Epithelial cell of proximal tubule (primary cell): ENCODE measurements around the gene GTF2F2. TPM values are rescaled to one million over a fixed set of nuclear protein-coding genes. Genes with fewer than 3 reads are reported as not detected.

Experiments used
- DNase-seq: peaks from one replicate; pipeline ENCODE4 v3.0.0-alpha.2; 2011; ENCODE audit warnings: low read depth
- H3K4me3 ChIP-seq: 2 replicates; pipeline ENCODE4 v1.5.1; 2011; ENCODE audit warnings: low read depth, mild to moderate bottlenecking, low read length
- total RNA-seq: library from RNA; depleted of rRNA; stranded (reverse); fragments of >200 nt; gene quantifications from 2 replicates; pipeline ENCODE4 v1.2.3, GENCODE V29; 2015
- TF ChIP-seq, protein P1 (sequence below): conservative IDR thresholded peaks from 2 replicates; pipeline ENCODE4 v1.5.1; 2012; ENCODE audit warnings: low read depth, mild to moderate bottlenecking, low read length

Gene GTF2F2
- total RNA-seq, 1 donor from 2014 or later = 47.9 TPM

GRCh38 chr13:45231305-45231704 is 111.0 kb downstream of the GTF2F2 start:
- no peak for DNase-seq
- TF ChIP-seq, protein P1, sequence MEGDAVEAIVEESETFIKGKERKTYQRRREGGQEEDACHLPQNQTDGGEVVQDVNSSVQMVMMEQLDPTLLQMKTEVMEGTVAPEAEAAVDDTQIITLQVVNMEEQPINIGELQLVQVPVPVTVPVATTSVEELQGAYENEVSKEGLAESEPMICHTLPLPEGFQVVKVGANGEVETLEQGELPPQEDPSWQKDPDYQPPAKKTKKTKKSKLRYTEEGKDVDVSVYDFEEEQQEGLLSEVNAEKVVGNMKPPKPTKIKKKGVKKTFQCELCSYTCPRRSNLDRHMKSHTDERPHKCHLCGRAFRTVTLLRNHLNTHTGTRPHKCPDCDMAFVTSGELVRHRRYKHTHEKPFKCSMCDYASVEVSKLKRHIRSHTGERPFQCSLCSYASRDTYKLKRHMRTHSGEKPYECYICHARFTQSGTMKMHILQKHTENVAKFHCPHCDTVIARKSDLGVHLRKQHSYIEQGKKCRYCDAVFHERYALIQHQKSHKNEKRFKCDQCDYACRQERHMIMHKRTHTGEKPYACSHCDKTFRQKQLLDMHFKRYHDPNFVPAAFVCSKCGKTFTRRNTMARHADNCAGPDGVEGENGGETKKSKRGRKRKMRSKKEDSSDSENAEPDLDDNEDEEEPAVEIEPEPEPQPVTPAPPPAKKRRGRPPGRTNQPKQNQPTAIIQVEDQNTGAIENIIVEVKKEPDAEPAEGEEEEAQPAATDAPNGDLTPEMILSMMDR = no peak
- no peak overlapping the region for H3K4me3 ChIP-seq

GRCh38 chr13:45231722-45232121 is 111.4 kb downstream of the GTF2F2 start:
- no peak for DNase-seq
- TF ChIP-seq, protein P1 = no peak
- no peak overlapping the region for H3K4me3 ChIP-seq

- no peak overlapping the region for H3K4me3 ChIP-seq
- TF ChIP-seq, protein P1 = no peak
- no peak for DNase-seq
Measured at GRCh38 chr13:45232591-45232990, 112.3 kb downstream of the GTF2F2 start.

GRCh38 chr13:45238945-45239795 is 118.9 kb downstream of the GTF2F2 start:
- no peak overlapping the region for H3K4me3 ChIP-seq
- no peak for DNase-seq
- TF ChIP-seq, protein P1 = no peak

DNA sequence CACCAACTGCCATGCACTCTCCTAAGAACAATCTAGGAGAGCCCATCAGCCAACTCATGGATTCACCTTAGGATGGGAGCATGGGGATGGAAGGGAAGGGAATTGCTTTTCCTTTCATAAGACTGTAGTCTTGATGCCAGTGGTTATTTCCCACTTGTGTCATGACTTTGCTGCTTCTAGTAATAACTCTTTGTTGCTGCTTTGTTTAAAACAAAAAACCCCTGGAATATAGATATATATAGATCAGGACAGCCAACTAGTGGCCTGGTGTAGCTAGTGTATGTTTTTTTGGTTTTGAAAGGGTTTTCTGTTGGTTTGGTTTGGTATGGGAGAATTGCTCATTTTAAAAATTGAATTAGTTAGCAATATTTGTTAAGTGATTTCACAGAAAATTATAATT is 119.8 kb downstream of the GTF2F2 start:
- DNase-seq = no peak
- no peak overlapping the region for H3K4me3 ChIP-seq
- TF ChIP-seq, protein P1 = no peak

- TF ChIP-seq, protein P1 = no peak
- no peak overlapping the region for H3K4me3 ChIP-seq
- no peak for DNase-seq
Measured at GRCh38 chr13:45242070-45242469, 121.8 kb downstream of the GTF2F2 start.

DNA sequence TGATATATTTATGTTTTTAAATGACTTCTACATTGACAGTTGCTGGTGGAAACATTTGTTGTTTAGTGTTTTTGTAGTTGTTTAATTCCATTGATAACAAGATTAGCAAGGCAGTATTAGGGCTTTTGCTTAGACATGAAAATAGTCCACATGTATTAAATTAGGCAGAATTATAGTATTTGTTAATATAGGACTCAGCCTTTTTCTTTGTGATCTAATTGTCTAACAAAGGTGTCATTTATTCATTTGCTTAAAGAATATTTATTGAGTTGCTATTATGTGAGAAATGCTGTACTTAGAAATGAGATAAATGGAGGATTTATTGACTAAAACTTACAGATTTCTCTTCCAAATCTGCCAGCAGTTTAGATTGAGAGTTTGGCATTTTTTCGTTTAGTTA is 122.2 kb downstream of the GTF2F2 start:
- DNase-seq = no peak
- TF ChIP-seq, protein P1 = no peak
- H3K4me3 ChIP-seq = no peak overlapping the region
